ENCODE results near the gene HK3.

The HK3 gene

DNA sequence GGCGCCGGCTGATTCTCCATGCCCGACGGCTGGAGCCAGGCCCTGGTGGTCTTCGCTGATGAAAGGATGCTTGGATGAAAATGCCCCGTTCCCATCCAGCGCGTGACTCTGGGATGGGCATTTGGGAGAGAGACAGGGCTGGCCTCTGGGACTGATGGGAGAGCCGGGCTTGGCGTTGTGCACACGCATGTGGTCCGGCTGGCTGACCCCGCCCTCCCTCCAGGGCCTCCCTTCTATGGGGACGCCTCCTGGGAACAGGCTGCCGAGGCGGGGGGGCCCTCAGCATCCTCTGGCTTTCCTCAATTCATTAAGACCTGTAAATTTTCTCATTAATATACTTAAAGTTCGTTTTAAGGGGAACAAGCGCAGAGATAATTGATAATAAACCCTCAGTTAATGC lies 52.0 kb downstream of the HK3 start:
- no peak for DNase-seq

DNA sequence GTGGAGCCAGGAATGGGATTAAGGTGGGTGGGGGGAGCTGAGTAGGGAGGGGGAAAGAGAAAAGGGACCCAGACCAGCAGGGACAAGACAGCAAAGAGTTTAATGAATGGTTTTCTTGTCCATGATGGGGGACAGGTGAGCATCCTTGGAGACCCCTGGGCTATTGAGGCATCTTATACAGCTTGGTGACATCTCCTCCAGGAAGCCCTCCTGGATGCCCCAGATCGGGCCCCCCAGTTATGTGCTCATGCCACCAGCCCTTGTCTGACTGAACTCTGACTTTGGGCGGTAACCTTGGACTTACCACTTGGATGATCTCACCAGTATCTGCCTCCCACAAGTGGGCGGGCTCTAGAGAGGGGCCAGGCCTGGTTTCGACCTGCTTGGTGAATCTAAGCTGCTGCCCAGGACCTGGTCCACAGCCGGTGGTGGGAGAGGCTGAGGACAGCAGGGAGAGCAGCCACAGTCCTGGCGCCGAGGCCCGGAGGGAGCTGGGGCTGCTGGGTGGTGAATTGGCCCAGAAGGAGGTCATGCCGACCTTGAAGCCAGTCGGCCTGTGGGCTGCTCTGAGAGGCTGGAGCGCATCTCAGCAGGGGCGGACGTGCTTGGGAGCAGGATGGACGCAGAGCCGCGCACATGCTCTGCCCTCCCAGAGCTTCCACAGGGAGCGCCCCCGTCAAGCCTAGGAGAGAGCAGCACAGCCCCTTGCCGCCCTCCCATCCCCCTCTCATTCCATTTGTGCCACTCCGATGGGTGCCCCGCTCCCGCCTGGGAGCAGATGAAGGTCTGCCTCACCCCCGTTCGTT lies 52.6 kb downstream of the HK3 start:
- DNase-seq: no peak

GRCh38 chr5:176845392-176845713 lies 53.8 kb downstream of the HK3 start:
- DNase-seq: no peak

GRCh38 chr5:176844706-176845391 lies 54.3 kb downstream of the HK3 start:
- no peak for DNase-seq

DNA sequence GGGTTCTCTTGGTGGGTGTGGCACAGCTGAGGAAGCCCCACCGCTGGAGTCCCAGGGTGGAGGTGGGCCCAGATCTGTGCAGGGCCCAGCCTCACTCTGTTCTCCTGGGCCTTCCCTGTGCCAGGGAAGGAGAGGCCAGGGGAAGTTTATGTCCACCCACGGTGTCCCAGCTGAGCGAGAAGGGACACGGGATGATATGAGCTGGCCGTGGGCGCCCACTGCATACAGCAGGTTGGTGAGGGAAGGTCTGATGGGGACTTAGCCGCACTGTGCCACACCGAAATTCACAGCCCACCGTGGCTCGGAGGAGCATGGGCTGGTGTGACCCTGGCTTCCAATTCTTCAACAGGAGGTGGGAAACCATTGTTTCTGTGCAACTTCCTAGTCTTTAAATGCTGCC lies 54.9 kb downstream of the HK3 start:
- DNase-seq: no peak

DNA sequence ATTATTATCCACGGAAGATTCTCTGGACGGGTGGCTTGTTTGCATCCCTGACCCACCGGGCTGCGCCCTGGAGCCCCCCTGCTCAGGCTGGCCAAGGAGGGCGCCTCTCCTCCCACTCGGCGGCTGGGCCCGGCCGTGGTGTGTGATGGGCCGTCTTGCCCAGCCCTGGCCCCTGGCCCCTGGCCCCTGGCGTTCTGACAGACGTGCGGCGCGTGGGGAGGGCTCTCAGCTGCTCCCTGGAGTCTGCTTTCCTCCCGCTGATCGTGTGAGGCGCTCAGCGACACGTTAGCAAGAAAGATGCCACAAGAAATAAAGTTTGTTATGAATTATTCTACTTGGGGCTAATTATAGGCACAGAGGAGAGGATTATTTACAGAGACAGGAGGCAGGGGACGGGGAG lies 55.5 kb downstream of the HK3 start:
- no peak for DNase-seq

GRCh38 chr5:176837707-176838115 lies 61.4 kb downstream of the HK3 start:
- peak; percentile 61 for DNase-seq

DNA sequence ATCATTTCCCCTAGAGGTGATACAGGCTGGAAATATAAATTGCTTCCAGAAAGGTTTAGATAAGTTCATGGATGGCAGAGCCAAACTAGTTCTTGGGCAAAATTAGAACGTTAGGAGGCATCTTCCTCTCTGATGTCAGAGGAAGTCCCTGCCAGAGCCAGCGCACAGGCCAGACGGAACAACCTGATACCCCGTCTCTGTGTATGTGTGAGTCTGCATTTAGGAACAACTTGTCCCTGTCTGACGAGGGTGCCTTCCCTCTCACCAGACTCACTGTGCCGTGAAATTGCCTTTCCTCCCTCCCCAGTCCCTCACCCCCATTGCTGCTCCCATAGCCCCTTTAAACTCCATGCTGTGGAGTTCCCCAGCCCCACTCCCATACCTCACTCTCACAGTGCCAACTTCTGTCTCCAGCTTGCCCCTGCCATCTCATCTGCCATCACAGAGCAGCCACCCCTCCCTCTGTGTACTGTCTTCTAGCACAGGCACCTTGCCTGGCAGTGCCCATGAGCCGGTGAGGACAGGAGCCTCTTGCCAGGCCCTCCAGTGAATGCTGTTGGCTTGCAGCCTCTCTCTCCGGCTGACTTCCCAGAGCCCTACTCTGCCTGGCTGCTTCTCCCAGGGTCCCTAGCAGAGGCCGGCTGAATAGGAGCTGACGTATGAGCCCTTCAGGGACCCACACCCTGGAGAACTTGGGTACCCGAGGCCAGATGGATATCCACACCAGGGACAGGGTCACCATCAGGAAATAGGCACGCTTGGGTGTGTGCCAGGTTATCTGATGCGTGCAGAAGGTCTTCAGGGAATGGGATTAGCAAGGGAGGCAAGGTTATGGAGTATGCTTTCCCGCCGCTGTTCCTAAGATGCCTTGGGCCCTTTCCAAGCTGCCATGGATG lies 62.1 kb downstream of the HK3 start:
- DNase-seq: no peak

DNA sequence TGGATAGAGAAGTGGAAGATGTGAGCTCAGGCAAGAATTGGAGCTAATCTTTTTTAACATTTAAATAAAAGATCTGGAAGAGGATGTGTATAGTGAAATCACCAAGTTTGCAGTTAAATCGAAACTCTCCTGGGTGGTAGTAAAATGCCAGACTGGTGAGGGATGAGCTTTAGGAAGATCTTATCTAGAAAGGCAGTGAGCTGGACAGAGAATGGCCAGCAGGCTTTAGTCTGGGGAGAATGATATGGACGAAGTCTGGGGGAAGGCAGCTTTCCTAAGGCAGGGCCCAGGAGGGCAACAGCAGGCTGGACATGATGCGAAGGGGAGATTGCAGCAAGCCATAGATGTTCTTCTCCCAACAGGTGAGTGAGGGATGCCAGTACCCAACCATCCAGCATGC lies 63.2 kb downstream of the HK3 start:
- DNase-seq: no peak

DNA sequence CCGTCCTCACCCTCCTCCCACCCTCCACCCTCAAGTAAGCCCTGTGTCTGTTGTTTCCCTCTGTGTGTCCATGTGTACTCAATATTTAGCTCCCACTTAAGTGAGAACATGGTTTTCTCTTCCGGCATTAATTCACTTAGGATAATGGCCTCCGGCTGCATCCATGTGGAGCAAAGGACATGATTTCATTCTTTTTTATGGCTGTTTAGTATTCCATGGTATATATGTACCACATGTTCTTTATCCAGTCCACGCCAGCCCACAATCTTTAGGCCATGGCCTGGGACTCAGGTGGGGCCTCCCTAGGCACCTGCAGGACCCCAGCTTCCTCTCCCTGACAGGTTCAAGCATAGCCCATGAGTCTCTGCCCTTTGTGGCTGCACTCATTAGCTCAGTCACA lies 65.9 kb downstream of the HK3 start:
- no peak for DNase-seq

- DNase-seq: no peak
These were observed 67.0 kb downstream of the HK3 start for GRCh38 chr5:176832162-176832561.

- no peak for DNase-seq
These were observed 67.7 kb downstream of the HK3 start for GRCh38 chr5:176831425-176831824.

- DNase-seq: no peak
These were observed 68.1 kb downstream of the HK3 start for GRCh38 chr5:176830995-176831423.

Measured in T-helper 9 cell (primary cell).